Cardiac septum (tissue), 1 donor: ENCODE data around the gene SIGLEC9. TPM values are rescaled to one million over a fixed set of nuclear protein-coding genes. Genes with fewer than 3 reads are reported as not detected.

Experiments used
- DNase-seq: peaks from one replicate; pipeline ENCODE4 v3.0.0-alpha.2; 2020; ENCODE audit warnings: low spot score
- intact Hi-C: fragments of 100-400 bp; cut with DNase I; formaldehyde crosslinking; loops from one replicate; pipeline ENCODE4 v1.14.0; 2022
- long read RNA-seq: library from polyadenylated mRNA; unstranded; transcript quantifications from one replicate; pipeline ENCODE4 v2.0.0, GENCODE V29; 2021
- total RNA-seq: library from RNA; stranded (reverse); fragmentation: NEBNext Ultra II Directional; extraction: Animal tissue kit (Norgen Biotek cat#: 25700); gene quantifications from one replicate; pipeline ENCODE4 v1.2.1, GENCODE V29; 2021
- donor health status: DM: no; HTN: no; CAD: no.

SIGLEC9 gene
- total RNA-seq, result 1.4 TPM
- long read RNA-seq, partial matches to known transcripts, result 1 of 1 reads
- long read RNA-seq, other reads (novel, unspliced or antisense), result 0 of 1 reads

- no peak for DNase-seq
- intact Hi-C loops, result no loop called here
Observed at GRCh38 chr19:51124729-51125128, at the start of gene SIGLEC9. Gene SIGLEC9, plus strand, starts transcription at chr19:51124906. Its CDS starts 69 bp downstream, at chr19:51124975.

GRCh38 chr19:51075998-51076397 is 48.7 kb upstream of the SIGLEC9 start:
- DNase-seq, result no peak
- intact Hi-C loops, result no loop called here

GRCh38 chr19:51076631-51077213 is 48.0 kb upstream of the SIGLEC9 start:
- intact Hi-C loops, result no loop called here

GRCh38 chr19:51078104-51078503 is 46.6 kb upstream of the SIGLEC9 start:
- DNase-seq, result no peak
- intact Hi-C loops, result no loop called here

More at GRCh38 chr19:51076631-51077213, 48.0 kb upstream of the SIGLEC9 start:
- no peak for DNase-seq

- intact Hi-C loops, result no loop called here
- DNase-seq, result no peak
Observed at GRCh38 chr19:51078731-51079130, 46.0 kb upstream of the SIGLEC9 start.

GRCh38 chr19:51079481-51080110 is 45.1 kb upstream of the SIGLEC9 start:
- no peak for DNase-seq
- intact Hi-C loops, result no loop called here

- intact Hi-C loops, result no loop called here
- no peak for DNase-seq
Observed at GRCh38 chr19:51081476-51081875, 43.2 kb upstream of the SIGLEC9 start.

GRCh38 chr19:51082611-51083010 is 42.1 kb upstream of the SIGLEC9 start, which contains the start of gene KLK14:
Gene KLK14, minus strand, starts transcription at chr19:51082887. Its CDS starts 273 bp downstream, at chr19:51082614.
- intact Hi-C loops, result no loop called here
- no peak for DNase-seq

- no peak for DNase-seq
- intact Hi-C loops, result no loop called here
Observed at GRCh38 chr19:51083181-51083580, 41.5 kb upstream of the SIGLEC9 start.

GRCh38 chr19:51083783-51084182 is 40.9 kb upstream of the SIGLEC9 start:
- DNase-seq, result no peak
- intact Hi-C loops, result no loop called here

- DNase-seq, result no peak
Observed at GRCh38 chr19:51084505-51084904, 40.2 kb upstream of the SIGLEC9 start.

GRCh38 chr19:51086153-51086850 is 38.4 kb upstream of the SIGLEC9 start:
- no peak for DNase-seq
- intact Hi-C loops, result no loop called here

More at GRCh38 chr19:51084505-51084904, 40.2 kb upstream of the SIGLEC9 start:
- intact Hi-C loops, result no loop called here

- intact Hi-C loops, result loop anchor here (10.0 kb wide), 1 partner anchor 155 kb away; no protein-coding TSS in a partner anchor
- no peak for DNase-seq
Observed at GRCh38 chr19:51089786-51090185, 34.9 kb upstream of the SIGLEC9 start.

- DNase-seq, result no peak
- intact Hi-C loops, result loop anchor here (10.0 kb wide), 1 partner anchor 156 kb away; no protein-coding TSS in a partner anchor
Observed at GRCh38 chr19:51090471-51090870, 34.2 kb upstream of the SIGLEC9 start.

- intact Hi-C loops, result loop anchor here (10.0 kb wide), 1 partner anchor 156 kb away; no protein-coding TSS in a partner anchor
- DNase-seq, result no peak
Observed at GRCh38 chr19:51091126-51091525, 33.6 kb upstream of the SIGLEC9 start.

GRCh38 chr19:51091895-51092873 is 32.5 kb upstream of the SIGLEC9 start:
- peak; percentile 33 for DNase-seq

GRCh38 chr19:51093101-51093500 is 31.6 kb upstream of the SIGLEC9 start:
- peak; percentile 68 for DNase-seq
- intact Hi-C loops, result loop anchor here (10.0 kb wide), 1 partner anchor 158 kb away; no protein-coding TSS in a partner anchor

More at GRCh38 chr19:51091895-51092873, 32.5 kb upstream of the SIGLEC9 start:
- intact Hi-C loops, result loop anchor here (10.0 kb wide), 1 partner anchor 157 kb away; no protein-coding TSS in a partner anchor

- intact Hi-C loops, result loop anchor here (2.0 to 10.0 kb wide), 2 partner anchors 73 to 159 kb away; no protein-coding TSS in a partner anchor
- DNase-seq, result no peak
Observed at GRCh38 chr19:51093510-51094345, 31.0 kb upstream of the SIGLEC9 start.
